Loucy (cell line): Measurements from ENCODE around the gene PIPOX.
A peak's percentile ranks its signal among the peaks of the same experiment; 100 is the strongest.

Source experiments
- H2AFZ ChIP-seq: fragments of 200-600 bp; sonication (generic); 2 replicates; pipeline ENCODE4 v1.6.0; 2016; ENCODE audit warnings: antibody characterized with exemption, mild to moderate bottlenecking, low read length, moderate library complexity
- H3F3A ChIP-seq: fragments of 200-600 bp; 2 replicates; pipeline ENCODE4 v1.6.0; 2016; ENCODE audit warnings: antibody characterized with exemption, low read depth, mild to moderate bottlenecking
- H3K27me3 ChIP-seq: fragments of 200-600 bp; sonication (generic); 2 replicates; pipeline ENCODE4 v1.6.1; 2014; ENCODE audit warnings: low read length, mild to moderate bottlenecking; ENCODE audit not compliant: insufficient read depth, poor library complexity, severe bottlenecking
- H3K36me3 ChIP-seq: fragments of 200-600 bp; sonication (generic); 2 replicates; pipeline ENCODE4 v1.6.1; 2016; ENCODE audit warnings: low read length; ENCODE audit not compliant: insufficient read depth
- H3K4me1 ChIP-seq: fragments of 200-600 bp; sonication (generic); 2 replicates; pipeline ENCODE4 v1.5.1; 2014; ENCODE audit warnings: low read length, mild to moderate bottlenecking; ENCODE audit not compliant: insufficient read depth, poor library complexity, severe bottlenecking
- H3K4me2 ChIP-seq: fragments of 200-600 bp; sonication (generic); 2 replicates; pipeline ENCODE4 v1.6.0; 2014; ENCODE audit warnings: antibody characterized with exemption, low read length, low read depth, mild to moderate bottlenecking; ENCODE audit not compliant: poor library complexity, severe bottlenecking
- H3K4me3 ChIP-seq: fragments of 200-600 bp; sonication (generic); 2 replicates; pipeline ENCODE4 v1.5.1; 2014; ENCODE audit warnings: low read length, mild to moderate bottlenecking, mixed read lengths; ENCODE audit not compliant: poor library complexity, severe bottlenecking
- H3K79me2 ChIP-seq: fragments of 200-600 bp; sonication (generic); 2 replicates; pipeline ENCODE4 v1.6.1; 2014; ENCODE audit warnings: low read length; ENCODE audit not compliant: insufficient read depth
- H3K9ac ChIP-seq: fragments of 200-600 bp; sonication (generic); 2 replicates; pipeline ENCODE4 v1.6.0; 2014; ENCODE audit warnings: mild to moderate bottlenecking, low read depth, low read length, moderate library complexity; ENCODE audit not compliant: poor library complexity, severe bottlenecking
- H3K9me2 ChIP-seq: fragments of 200-600 bp; sonication (generic); replicated peaks from 2 replicates; pipeline ENCODE4 v1.6.1; 2016; ENCODE audit warnings: low read depth, low read length, mixed read lengths
- H3K9me3 ChIP-seq: fragments of 200-600 bp; sonication (generic); 2 replicates; pipeline ENCODE4 v1.6.1; 2014; ENCODE audit warnings: mild to moderate bottlenecking, antibody characterized with exemption, low read length, low read depth; ENCODE audit not compliant: insufficient read depth
- H4K20me1 ChIP-seq: fragments of 200-600 bp; sonication (generic); 2 replicates; pipeline ENCODE4 v1.6.0; 2014; ENCODE audit warnings: antibody characterized with exemption, low read length, mild to moderate bottlenecking; ENCODE audit not compliant: insufficient read depth, poor library complexity, severe bottlenecking
- EZH2phosphoT487 ChIP-seq: fragments of 200-600 bp; IDR thresholded peaks from 2 replicates; pipeline ENCODE4 v1.6.1; 2018; ENCODE audit warnings: antibody characterized with exemption, mild to moderate bottlenecking, moderate library complexity, borderline replicate concordance
- TF ChIP-seq, protein P1 (sequence below): fragments of 200-600 bp; sonication (generic); conservative IDR thresholded peaks from 2 replicates; pipeline ENCODE4 v1.5.1; 2014; ENCODE audit warnings: mild to moderate bottlenecking, antibody characterized with exemption, low read length

The PIPOX gene

DNA sequence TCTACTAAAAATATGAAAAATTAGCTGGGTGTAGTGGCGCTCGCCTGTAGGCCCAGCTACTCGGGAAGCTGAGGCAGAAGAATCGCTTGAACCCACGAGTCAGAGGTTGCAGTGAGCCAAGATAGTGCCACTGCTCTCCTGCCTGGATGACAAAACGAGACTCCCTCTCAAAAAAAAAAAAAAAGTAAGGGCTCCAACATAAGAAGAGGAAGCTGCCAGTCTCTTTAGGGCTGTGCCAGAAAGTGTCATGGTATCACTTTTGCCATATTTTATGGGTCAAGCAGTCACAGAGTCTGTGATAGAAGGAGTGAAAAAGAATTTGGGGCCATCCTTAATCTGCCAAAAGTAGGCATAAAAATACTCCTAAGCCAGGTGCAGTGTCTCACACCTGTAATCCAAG is 1.4 kb upstream of the PIPOX start:
- Histone ChIP-seq H4K20me1 (no peaks in the 10 kb centered on the region), H2AFZ (no peak overlapping the region), H3K79me2 (no peaks in the 10 kb centered on the region), H3K9me3 (no peaks in the 10 kb centered on the region), H3K9me2 (no peaks in the 10 kb centered on the region), H3K27me3 (no peaks in the 10 kb centered on the region), H3K4me2 (no peak overlapping the region), H3K36me3 (no peaks in the 10 kb centered on the region), H3K4me1 (no peaks in the 10 kb centered on the region), H3F3A (no peaks in the 10 kb centered on the region), H3K4me3 (no peak overlapping the region), H3K9ac (no peak overlapping the region)
- TF ChIP-seq, protein P1, sequence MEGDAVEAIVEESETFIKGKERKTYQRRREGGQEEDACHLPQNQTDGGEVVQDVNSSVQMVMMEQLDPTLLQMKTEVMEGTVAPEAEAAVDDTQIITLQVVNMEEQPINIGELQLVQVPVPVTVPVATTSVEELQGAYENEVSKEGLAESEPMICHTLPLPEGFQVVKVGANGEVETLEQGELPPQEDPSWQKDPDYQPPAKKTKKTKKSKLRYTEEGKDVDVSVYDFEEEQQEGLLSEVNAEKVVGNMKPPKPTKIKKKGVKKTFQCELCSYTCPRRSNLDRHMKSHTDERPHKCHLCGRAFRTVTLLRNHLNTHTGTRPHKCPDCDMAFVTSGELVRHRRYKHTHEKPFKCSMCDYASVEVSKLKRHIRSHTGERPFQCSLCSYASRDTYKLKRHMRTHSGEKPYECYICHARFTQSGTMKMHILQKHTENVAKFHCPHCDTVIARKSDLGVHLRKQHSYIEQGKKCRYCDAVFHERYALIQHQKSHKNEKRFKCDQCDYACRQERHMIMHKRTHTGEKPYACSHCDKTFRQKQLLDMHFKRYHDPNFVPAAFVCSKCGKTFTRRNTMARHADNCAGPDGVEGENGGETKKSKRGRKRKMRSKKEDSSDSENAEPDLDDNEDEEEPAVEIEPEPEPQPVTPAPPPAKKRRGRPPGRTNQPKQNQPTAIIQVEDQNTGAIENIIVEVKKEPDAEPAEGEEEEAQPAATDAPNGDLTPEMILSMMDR = no peak
- TF ChIP-seq EZH2phosphoT487 = no peak

DNA sequence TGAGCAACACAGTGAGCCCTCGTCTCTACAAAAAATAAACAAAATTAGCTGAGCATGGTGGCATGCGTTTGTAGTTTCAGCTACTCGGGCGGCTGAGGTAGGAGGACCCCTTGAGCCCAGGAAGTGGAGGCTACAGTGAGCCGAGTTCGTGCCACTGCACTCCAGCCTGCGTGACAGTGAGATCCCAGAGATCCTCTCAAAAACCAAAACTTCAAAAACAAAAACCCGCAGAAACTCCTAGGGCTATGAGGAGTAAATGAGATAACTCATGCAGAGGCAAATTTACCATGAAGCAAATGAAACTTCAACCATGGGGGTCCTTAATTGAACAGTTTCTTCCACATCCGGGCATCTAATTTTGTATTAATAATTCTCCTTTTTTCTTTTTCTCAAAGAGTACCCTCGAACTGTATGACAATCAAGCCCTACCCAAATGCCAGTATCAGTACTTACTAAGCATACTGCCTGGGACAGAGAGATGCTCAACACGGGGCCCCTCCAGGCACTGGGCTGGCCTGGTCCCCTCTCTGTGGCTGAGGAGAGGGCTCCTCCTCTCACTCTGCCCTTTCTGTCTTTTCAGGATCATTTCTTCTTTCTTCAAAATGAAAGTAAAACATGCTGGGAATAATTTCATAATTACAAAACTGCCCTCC is 789 bp upstream of the PIPOX start:
- Histone ChIP-seq H3K79me2 (no peaks in the 10 kb centered on the region), H3K4me1 (no peaks in the 10 kb centered on the region), H3K36me3 (no peaks in the 10 kb centered on the region), H3K27me3 (no peaks in the 10 kb centered on the region), H3K9me3 (no peaks in the 10 kb centered on the region), H4K20me1 (no peaks in the 10 kb centered on the region), H2AFZ (no peak overlapping the region), H3K9me2 (no peaks in the 10 kb centered on the region), H3K4me3 (no peak overlapping the region), H3F3A (no peaks in the 10 kb centered on the region), H3K9ac (no peak overlapping the region), H3K4me2 (peak overlapping the region; percentile 18)
- TF ChIP-seq, protein P1 = no peak

DNA sequence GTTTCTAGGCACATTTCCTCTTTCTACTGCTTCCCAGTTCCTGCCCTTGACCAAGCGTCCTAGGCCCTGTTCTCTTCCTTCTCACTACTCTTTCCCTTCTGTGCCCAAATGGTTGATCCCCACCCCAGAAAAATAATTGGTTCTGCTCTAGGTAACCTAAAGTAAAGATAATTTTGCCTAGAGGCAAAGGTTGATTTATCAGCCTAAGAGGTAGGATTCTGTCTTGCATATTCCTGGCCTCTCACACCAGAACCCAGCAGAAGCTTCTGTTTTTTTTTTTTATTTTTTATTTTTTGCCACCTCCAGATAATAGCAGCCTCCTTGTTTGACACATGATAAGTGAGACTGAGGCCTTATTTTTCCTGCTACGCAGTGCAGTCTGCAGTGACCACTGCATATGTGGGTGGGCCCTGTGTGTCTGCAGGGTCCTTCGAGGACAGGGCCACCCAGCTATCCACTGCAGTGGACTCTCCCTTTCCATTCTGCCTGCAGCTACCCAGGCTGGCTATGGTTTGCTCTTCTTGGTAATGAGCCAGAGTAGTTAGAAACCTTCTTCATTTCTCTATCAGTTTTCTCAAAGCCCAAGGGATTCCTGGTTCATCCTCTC is 701 bp downstream of the PIPOX start:
- TF ChIP-seq EZH2phosphoT487 = no peak
- TF ChIP-seq, protein P1 = no peak
- Histone ChIP-seq H3K36me3 (no peaks in the 10 kb centered on the region), H3F3A (no peaks in the 10 kb centered on the region), H3K9me3 (no peaks in the 10 kb centered on the region), H3K4me3 (no peak overlapping the region), H3K79me2 (no peaks in the 10 kb centered on the region), H3K27me3 (no peaks in the 10 kb centered on the region), H3K4me1 (peaks cover 4% of the 10 kb centered on the region), H3K9me2 (no peaks in the 10 kb centered on the region), H3K9ac (no peak overlapping the region), H4K20me1 (no peaks in the 10 kb centered on the region), H2AFZ (no peak overlapping the region), H3K4me2 (no peak overlapping the region)
